Effector memory CD4-positive, alpha-beta T cell (primary cell): ENCODE results near the gene GAS7.

Experiments used
- DNase-seq, 3 donors: peaks; one replicate each; pipeline ENCODE4 v3.0.0-alpha.2; 2020
- H3K27ac ChIP-seq: 2 replicates; pipeline ENCODE4 v1.7.0; 2013; ENCODE audit warnings: mild to moderate bottlenecking, low read length, moderate library complexity; ENCODE audit not compliant: insufficient read depth, poor library complexity, severe bottlenecking
- H3K27me3 ChIP-seq: replicated peaks from 2 replicates; pipeline ENCODE4 v1.7.0; 2013; ENCODE audit warnings: mild to moderate bottlenecking, low read length; ENCODE audit not compliant: insufficient read depth, control insufficient read depth, poor library complexity, severe bottlenecking
- H3K36me3 ChIP-seq: 2 replicates; pipeline ENCODE4 v1.7.0; 2013; ENCODE audit warnings: mild to moderate bottlenecking, low read length, moderate library complexity; ENCODE audit not compliant: control insufficient read depth, insufficient read depth
- H3K4me1 ChIP-seq: 2 replicates; pipeline ENCODE4 v1.7.0; 2013; ENCODE audit warnings: low read length, mild to moderate bottlenecking; ENCODE audit not compliant: control insufficient read depth, insufficient read depth, poor library complexity, severe bottlenecking
- H3K4me3 ChIP-seq: 2 replicates; pipeline ENCODE4 v1.7.0; 2013; ENCODE audit warnings: low read length, low read depth, mild to moderate bottlenecking; ENCODE audit not compliant: insufficient read depth, poor library complexity, severe bottlenecking
- H3K9me3 ChIP-seq: 2 replicates; pipeline ENCODE4 v1.7.0; 2013; ENCODE audit warnings: mild to moderate bottlenecking, low read length, moderate library complexity; ENCODE audit not compliant: control insufficient read depth

Gene GAS7

GRCh38 chr17:9894231-9894630, 304.2 kb downstream of the GAS7 start:
- no peak for DNase-seq
- Histone ChIP-seq H3K27me3 (no peaks in the 10 kb centered on the region), H3K4me1 (no peaks in the 10 kb centered on the region), H3K27ac (no peak overlapping the region), H3K9me3 (no peaks in the 10 kb centered on the region), H3K4me3 (no peak overlapping the region), H3K36me3 (no peaks in the 10 kb centered on the region)

- Histone ChIP-seq H3K36me3 (no peaks in the 10 kb centered on the region), H3K4me3 (no peak overlapping the region), H3K27me3 (no peaks in the 10 kb centered on the region), H3K4me1 (no peaks in the 10 kb centered on the region), H3K9me3 (no peaks in the 10 kb centered on the region), H3K27ac (no peak overlapping the region)
- no peak for DNase-seq
Observed at GRCh38 chr17:9893411-9894012, 304.9 kb downstream of the GAS7 start.

GRCh38 chr17:9890124-9890523, 308.3 kb downstream of the GAS7 start:
- Histone ChIP-seq H3K4me1 (no peaks in the 10 kb centered on the region), H3K27ac (no peak overlapping the region), H3K27me3 (no peaks in the 10 kb centered on the region), H3K36me3 (no peaks in the 10 kb centered on the region), H3K9me3 (no peaks in the 10 kb centered on the region), H3K4me3 (no peak overlapping the region)
- no peak for DNase-seq

GRCh38 chr17:9887508-9887907, 310.9 kb downstream of the GAS7 start:
- H3K9me3 ChIP-seq = no peaks in the 10 kb centered on the region
- DNase-seq = no peak
- H3K27ac ChIP-seq = no peak overlapping the region
- no peaks in the 10 kb centered on the region for H3K4me1 ChIP-seq
- H3K27me3 ChIP-seq = no peaks in the 10 kb centered on the region
- H3K4me3 ChIP-seq = no peak overlapping the region
- no peaks in the 10 kb centered on the region for H3K36me3 ChIP-seq

- Histone ChIP-seq H3K27ac (no peak overlapping the region), H3K36me3 (no peaks in the 10 kb centered on the region), H3K4me1 (no peaks in the 10 kb centered on the region), H3K4me3 (no peak overlapping the region), H3K27me3 (no peaks in the 10 kb centered on the region), H3K9me3 (no peaks in the 10 kb centered on the region)
- no peak for DNase-seq
Observed at GRCh38 chr17:9886141-9886930, 312.1 kb downstream of the GAS7 start.

GRCh38 chr17:9883451-9883850, 315.0 kb downstream of the GAS7 start:
- DNase-seq = no peak
- no peak overlapping the region for H3K27ac ChIP-seq
- no peaks in the 10 kb centered on the region for H3K4me1 ChIP-seq
- no peaks in the 10 kb centered on the region for H3K9me3 ChIP-seq
- H3K4me3 ChIP-seq = no peak overlapping the region
- no peaks in the 10 kb centered on the region for H3K27me3 ChIP-seq
- H3K36me3 ChIP-seq = no peaks in the 10 kb centered on the region

- Histone ChIP-seq H3K36me3 (no peaks in the 10 kb centered on the region), H3K4me3 (no peak overlapping the region), H3K4me1 (no peaks in the 10 kb centered on the region), H3K9me3 (no peaks in the 10 kb centered on the region), H3K27me3 (no peaks in the 10 kb centered on the region), H3K27ac (no peak overlapping the region)
- no peak for DNase-seq
Observed at GRCh38 chr17:9880582-9880999, 317.8 kb downstream of the GAS7 start.

GRCh38 chr17:9878786-9879525, 319.4 kb downstream of the GAS7 start:
- H3K4me3 ChIP-seq = no peak overlapping the region
- no peaks in the 10 kb centered on the region for H3K27me3 ChIP-seq
- no peaks in the 10 kb centered on the region for H3K36me3 ChIP-seq
- H3K27ac ChIP-seq = no peak overlapping the region
- no peak for DNase-seq
- H3K9me3 ChIP-seq = no peaks in the 10 kb centered on the region
- no peaks in the 10 kb centered on the region for H3K4me1 ChIP-seq

- no peak for DNase-seq
- Histone ChIP-seq H3K27ac (no peak overlapping the region), H3K4me1 (no peaks in the 10 kb centered on the region), H3K4me3 (no peak overlapping the region), H3K27me3 (no peaks in the 10 kb centered on the region), H3K36me3 (no peaks in the 10 kb centered on the region), H3K9me3 (no peaks in the 10 kb centered on the region)
Observed at GRCh38 chr17:9878356-9878755, 320.1 kb downstream of the GAS7 start.

- no peaks in the 10 kb centered on the region for H3K4me1 ChIP-seq
- H3K9me3 ChIP-seq = no peaks in the 10 kb centered on the region
- H3K36me3 ChIP-seq = no peaks in the 10 kb centered on the region
- no peak overlapping the region for H3K27ac ChIP-seq
- H3K4me3 ChIP-seq = no peak overlapping the region
- DNase-seq = no peak
- H3K27me3 ChIP-seq = no peaks in the 10 kb centered on the region
Observed at GRCh38 chr17:9875441-9875840, 323.0 kb downstream of the GAS7 start.
